Neural crest cell (in vitro differentiated cells): ENCODE data around the gene SOX10. TPM values are rescaled to one million over a fixed set of nuclear protein-coding genes. Genes with fewer than 3 reads are reported as not detected.
A peak's percentile ranks its signal among the peaks of the same experiment; 100 is the strongest.
"Not testable (repeated sequence)": the region's sequence is repeated elsewhere in the genome, so short reads cannot be mapped to it uniquely, and the experiment has no call there.

ENCODE experiments used
- DNase-seq: peaks from one replicate; pipeline ENCODE4 v3.0.0; 2021; ENCODE audit warnings: low read depth, mixed read lengths, low spot score
- H3K27ac Mint-ChIP-seq: one replicate; pipeline ENCODE4 v1.8.0; 2021; ENCODE audit warnings: mild to moderate bottlenecking, mixed read lengths; ENCODE audit not compliant: unreplicated experiment
- H3K27me3 Mint-ChIP-seq: 2 replicates; pipeline ENCODE4 v1.8.0; 2021; ENCODE audit warnings: low read depth, mild to moderate bottlenecking, mixed read lengths
- H3K36me3 Mint-ChIP-seq: 2 replicates; pipeline ENCODE4 v1.8.0; 2021; ENCODE audit warnings: low read depth, mild to moderate bottlenecking, mixed read lengths
- H3K4me1 Mint-ChIP-seq: 2 replicates; pipeline ENCODE4 v1.8.0; 2021; ENCODE audit warnings: mixed read lengths
- H3K4me3 Mint-ChIP-seq: one replicate; pipeline ENCODE4 v1.8.0; 2021; ENCODE audit warnings: mild to moderate bottlenecking, mixed read lengths
- H3K9me3 Mint-ChIP-seq: 2 replicates; pipeline ENCODE4 v1.8.0; 2021; ENCODE audit warnings: mixed read lengths
- CTCF ChIP-seq: fragments of 200-600 bp; sonication (generic); conservative IDR thresholded peaks from 2 replicates; pipeline ENCODE4 v1.5.0; 2021; ENCODE audit warnings: antibody characterized with exemption, mild to moderate bottlenecking
- total RNA-seq: library from RNA; stranded (reverse); gene quantifications from 2 replicates; pipeline ENCODE4 v1.2.1, GENCODE V29; 2021

The SOX10 gene
- total RNA-seq, 1 donor from 2014 or later, result 279 TPM

GRCh38 chr22:37951305-37951704 is 33.0 kb downstream of the SOX10 start:
- DNase-seq, result no peak
- Mint-ChIP-seq H3K9me3 (no peaks in the 10 kb centered on the region), H3K4me3 (peak overlapping the region; percentile 78), H3K27me3 (no peaks in the 10 kb centered on the region), H3K36me3 (no peaks in the 10 kb centered on the region), H3K4me1 (peaks cover 33% of the 10 kb centered on the region), H3K27ac (no peak overlapping the region)
- TF ChIP-seq CTCF, result no peak

GRCh38 chr22:37947142-37947795 is 37.1 kb downstream of the SOX10 start:
- not testable (repeated sequence) for DNase-seq, H3K4me3 Mint-ChIP-seq, H3K36me3 Mint-ChIP-seq, H3K4me1 Mint-ChIP-seq, H3K27me3 Mint-ChIP-seq, H3K9me3 Mint-ChIP-seq
- peak overlapping the region; percentile 88 for H3K27ac Mint-ChIP-seq

- not testable (repeated sequence) for DNase-seq, H3K4me1 Mint-ChIP-seq, H3K27me3 Mint-ChIP-seq, H3K9me3 Mint-ChIP-seq, H3K36me3 Mint-ChIP-seq, H3K4me3 Mint-ChIP-seq, H3K27ac Mint-ChIP-seq
Observed at GRCh38 chr22:37944423-37944822, 39.9 kb downstream of the SOX10 start.

- no peaks in the 10 kb centered on the region for H3K27me3 Mint-ChIP-seq
- H3K36me3 Mint-ChIP-seq, result no peaks in the 10 kb centered on the region
- H3K27ac Mint-ChIP-seq, result no peak overlapping the region
- H3K9me3 Mint-ChIP-seq, result no peaks in the 10 kb centered on the region
- TF ChIP-seq CTCF, result no peak
- no peak for DNase-seq
- no peak overlapping the region for H3K4me3 Mint-ChIP-seq
- H3K4me1 Mint-ChIP-seq, result no peaks in the 10 kb centered on the region
Observed at GRCh38 chr22:37943825-37944198, 40.5 kb downstream of the SOX10 start.

- no peaks in the 10 kb centered on the region for H3K9me3 Mint-ChIP-seq
- H3K4me3 Mint-ChIP-seq, result no peak overlapping the region
- H3K27ac Mint-ChIP-seq, result no peak overlapping the region
- no peaks in the 10 kb centered on the region for H3K27me3 Mint-ChIP-seq
- no peaks in the 10 kb centered on the region for H3K4me1 Mint-ChIP-seq
- no peaks in the 10 kb centered on the region for H3K36me3 Mint-ChIP-seq
- no peak for TF ChIP-seq CTCF
- no peak for DNase-seq
Observed at GRCh38 chr22:37943136-37943824, 41.1 kb downstream of the SOX10 start.

- TF ChIP-seq CTCF, result no peak
- H3K9me3 Mint-ChIP-seq, result no peaks in the 10 kb centered on the region
- no peaks in the 10 kb centered on the region for H3K4me1 Mint-ChIP-seq
- DNase-seq, result no peak
- no peak overlapping the region for H3K4me3 Mint-ChIP-seq
- no peaks in the 10 kb centered on the region for H3K27me3 Mint-ChIP-seq
- no peaks in the 10 kb centered on the region for H3K36me3 Mint-ChIP-seq
- H3K27ac Mint-ChIP-seq, result no peak overlapping the region
Observed at GRCh38 chr22:37942133-37942532, 42.2 kb downstream of the SOX10 start.
